ENCODE results near the gene NIPBL.

Gene NIPBL

GRCh38 chr5:36934740-36935356 lies 58.3 kb downstream of the NIPBL start:
- TF ChIP-seq, protein P1, sequence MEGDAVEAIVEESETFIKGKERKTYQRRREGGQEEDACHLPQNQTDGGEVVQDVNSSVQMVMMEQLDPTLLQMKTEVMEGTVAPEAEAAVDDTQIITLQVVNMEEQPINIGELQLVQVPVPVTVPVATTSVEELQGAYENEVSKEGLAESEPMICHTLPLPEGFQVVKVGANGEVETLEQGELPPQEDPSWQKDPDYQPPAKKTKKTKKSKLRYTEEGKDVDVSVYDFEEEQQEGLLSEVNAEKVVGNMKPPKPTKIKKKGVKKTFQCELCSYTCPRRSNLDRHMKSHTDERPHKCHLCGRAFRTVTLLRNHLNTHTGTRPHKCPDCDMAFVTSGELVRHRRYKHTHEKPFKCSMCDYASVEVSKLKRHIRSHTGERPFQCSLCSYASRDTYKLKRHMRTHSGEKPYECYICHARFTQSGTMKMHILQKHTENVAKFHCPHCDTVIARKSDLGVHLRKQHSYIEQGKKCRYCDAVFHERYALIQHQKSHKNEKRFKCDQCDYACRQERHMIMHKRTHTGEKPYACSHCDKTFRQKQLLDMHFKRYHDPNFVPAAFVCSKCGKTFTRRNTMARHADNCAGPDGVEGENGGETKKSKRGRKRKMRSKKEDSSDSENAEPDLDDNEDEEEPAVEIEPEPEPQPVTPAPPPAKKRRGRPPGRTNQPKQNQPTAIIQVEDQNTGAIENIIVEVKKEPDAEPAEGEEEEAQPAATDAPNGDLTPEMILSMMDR (IDR thresholded peaks at IDR 0.05; ENCODE audit: low read depth, low read length) = no peak
- Histone ChIP-seq H3K27me3 (ENCODE audit: insufficient read depth, low read depth, severe bottlenecking) (no peaks in the 10 kb centered on the region), H3K9me3 (ENCODE audit: severe bottlenecking) (no peaks in the 10 kb centered on the region), H3K27ac (no peak overlapping the region), H3K4me3 (ENCODE audit: low read depth, low read length) (no peak overlapping the region), H3K36me3 (no peaks in the 10 kb centered on the region; the same call in 1 of the 2 replicates)
- DNase-seq = no peak

GRCh38 chr5:36935805-36936204 lies 59.2 kb downstream of the NIPBL start:
- no peak overlapping the region for H3K27ac ChIP-seq
- TF ChIP-seq, protein P1 (IDR thresholded peaks at IDR 0.05; ENCODE audit: low read depth, low read length) = no peak
- H3K36me3 ChIP-seq = no peaks in the 10 kb centered on the region; the same call in 1 of the 2 replicates
- no peaks in the 10 kb centered on the region for H3K27me3 ChIP-seq (ENCODE audit: insufficient read depth, low read depth, severe bottlenecking)
- no peak for DNase-seq
- no peak overlapping the region for H3K4me3 ChIP-seq (ENCODE audit: low read depth, low read length)
- H3K9me3 ChIP-seq (ENCODE audit: severe bottlenecking) = no peaks in the 10 kb centered on the region

DNA sequence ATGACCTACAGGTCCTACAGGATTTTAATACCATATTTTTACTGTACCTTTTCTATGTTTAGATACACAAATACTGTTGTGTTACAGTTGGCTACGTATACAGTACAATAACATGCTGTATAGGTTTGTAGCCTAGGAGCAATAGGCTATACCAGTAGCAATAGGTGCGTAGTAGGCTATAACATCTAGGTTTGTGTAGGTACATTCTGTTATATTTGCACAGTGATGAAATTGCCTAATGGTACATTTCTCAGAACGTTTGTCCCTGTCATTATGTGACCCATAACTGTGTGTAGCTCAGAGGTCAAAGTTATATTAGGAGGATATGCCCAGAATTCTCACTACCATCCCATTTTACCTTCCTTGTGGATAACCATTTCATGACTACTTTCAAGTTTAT lies 59.7 kb downstream of the NIPBL start:
- TF ChIP-seq, protein P1 (IDR thresholded peaks at IDR 0.05; ENCODE audit: low read depth, low read length) = no peak
- Histone ChIP-seq H3K27me3 (ENCODE audit: insufficient read depth, low read depth, severe bottlenecking) (no peaks in the 10 kb centered on the region), H3K9me3 (ENCODE audit: severe bottlenecking) (no peaks in the 10 kb centered on the region), H3K27ac (no peak overlapping the region), H3K4me3 (ENCODE audit: low read depth, low read length) (no peak overlapping the region), H3K36me3 (no peaks in the 10 kb centered on the region; the same call in 1 of the 2 replicates)
- DNase-seq = no peak

- Histone ChIP-seq H3K4me3 (ENCODE audit: low read depth, low read length) (no peak overlapping the region), H3K9me3 (ENCODE audit: severe bottlenecking) (no peaks in the 10 kb centered on the region), H3K27ac (no peak overlapping the region), H3K36me3 (no peaks in the 10 kb centered on the region; the same call in 1 of the 2 replicates), H3K27me3 (ENCODE audit: insufficient read depth, low read depth, severe bottlenecking) (no peaks in the 10 kb centered on the region)
- TF ChIP-seq, protein P1 (IDR thresholded peaks at IDR 0.05; ENCODE audit: low read depth, low read length) = no peak
- DNase-seq = no peak
Observed at GRCh38 chr5:36938129-36938528, 61.6 kb downstream of the NIPBL start.

- H3K27me3 ChIP-seq (ENCODE audit: insufficient read depth, low read depth, severe bottlenecking) = no peaks in the 10 kb centered on the region
- no peak overlapping the region for H3K27ac ChIP-seq
- H3K36me3 ChIP-seq = no peaks in the 10 kb centered on the region; the same call in 1 of the 2 replicates
- H3K4me3 ChIP-seq (ENCODE audit: low read depth, low read length) = no peak overlapping the region
- no peaks in the 10 kb centered on the region for H3K9me3 ChIP-seq (ENCODE audit: severe bottlenecking)
- TF ChIP-seq, protein P1 (IDR thresholded peaks at IDR 0.05; ENCODE audit: low read depth, low read length) = no peak
- no peak for DNase-seq
Observed at GRCh38 chr5:36939969-36940858, 63.6 kb downstream of the NIPBL start.

Data from WERI-Rb-1 (cell line).